Diencephalon (tissue), 1 donor: ENCODE results near the gene ZDHHC12. TPM values are rescaled to one million over a fixed set of nuclear protein-coding genes. Genes with fewer than 3 reads are reported as not detected.

Experiments used
- small RNA-seq: library from RNA; depleted of rRNA; stranded (forward); fragments of <200 nt; gene quantifications from one replicate; pipeline ENCODE3, GENCODE V24; 2014
- total RNA-seq: library from RNA; depleted of rRNA; stranded (reverse); fragments of >200 nt; gene quantifications from one replicate; pipeline ENCODE4 v1.2.3, GENCODE V29; 2014

ZDHHC12 gene, protein sequence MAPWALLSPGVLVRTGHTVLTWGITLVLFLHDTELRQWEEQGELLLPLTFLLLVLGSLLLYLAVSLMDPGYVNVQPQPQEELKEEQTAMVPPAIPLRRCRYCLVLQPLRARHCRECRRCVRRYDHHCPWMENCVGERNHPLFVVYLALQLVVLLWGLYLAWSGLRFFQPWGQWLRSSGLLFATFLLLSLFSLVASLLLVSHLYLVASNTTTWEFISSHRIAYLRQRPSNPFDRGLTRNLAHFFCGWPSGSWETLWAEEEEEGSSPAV
- 4.4 TPM for total RNA-seq

GRCh38 chr9:128723866-128724743, at the start of gene ZDHHC12:
TSS of gene ZDHHC12 (minus strand) at chr9:128724127. CDS start at chr9:128724093, 34 bp downstream.

GRCh38 chr9:128771745-128772519, 48.0 kb upstream of the ZDHHC12 start, which contains the start of gene ZER1:
TSS of gene ZER1 (minus strand) at chr9:128771927. CDS start at chr9:128755565, 16,362 bp downstream.

DNA sequence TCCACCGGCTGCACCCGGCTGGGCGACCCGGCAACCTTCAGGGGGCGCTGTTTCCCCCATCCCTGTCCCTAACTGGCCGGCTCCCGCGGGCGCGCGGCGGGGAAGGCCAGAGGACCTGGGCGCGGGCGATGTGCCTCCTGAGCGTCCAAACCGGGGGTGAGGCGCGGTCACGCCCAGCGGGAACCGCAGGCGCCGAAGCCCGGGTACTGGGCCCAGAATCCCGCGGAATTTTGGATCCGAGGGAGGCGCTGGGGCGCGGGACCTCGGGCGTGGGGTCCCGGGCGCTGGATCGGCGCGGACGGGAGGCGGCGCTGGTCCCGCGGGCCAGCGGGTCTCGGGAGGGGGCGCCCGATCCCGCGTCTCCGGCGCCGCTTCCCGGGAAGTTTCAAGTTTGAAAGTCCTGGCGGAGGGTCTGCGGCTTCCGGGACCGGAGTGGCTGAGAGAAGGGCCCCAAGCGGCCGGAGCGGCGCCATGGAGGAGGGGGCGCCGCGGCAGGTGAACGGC, 21.4 kb downstream of the ZDHHC12 start, which contains the start of gene PKN3:
TSS of gene PKN3 (plus strand) at position 59 of the 504 bp plus-strand sequence. CDS start at position 472, 413 bp downstream.

GRCh38 chr9:128688501-128689292, 35.2 kb downstream of the ZDHHC12 start, which contains the start of gene SET:
TSS of gene SET (plus strand) at chr9:128689222. CDS start at chr9:128689583, 361 bp downstream.

Small RNAs within 50 kb of the gene (small RNA-seq; reads per million reads assigned to genes)
- gene RF00017 (not detected), gene RN7SL560P (not detected)

Other genes with a start within 250 kb of the ZDHHC12 start
- gene GLE1, start 219.4 kb downstream of the ZDHHC12 start, total RNA-seq: 21.9 TPM
- gene SPTAN1, start 171.5 kb downstream of the ZDHHC12 start, total RNA-seq: 867 TPM
- gene DYNC2I2, start 67.3 kb downstream of the ZDHHC12 start, total RNA-seq: 37.8 TPM
- 418 TPM for gene SET, start 34.9 kb downstream of the ZDHHC12 start, total RNA-seq
- gene PKN3, start 21.6 kb downstream of the ZDHHC12 start, total RNA-seq: 0.92 TPM
- gene ZER1, start 47.8 kb upstream of the ZDHHC12 start, total RNA-seq: 34.8 TPM
- 13.1 TPM for gene TBC1D13, start 63.1 kb upstream of the ZDHHC12 start, total RNA-seq
- 19.8 TPM for gene ENDOG, start 94.4 kb upstream of the ZDHHC12 start, total RNA-seq
- 20.5 TPM for gene SPOUT1, start 105.7 kb upstream of the ZDHHC12 start, total RNA-seq
- gene KYAT1, start 157.8 kb upstream of the ZDHHC12 start, total RNA-seq: 9.0 TPM
- gene LRRC8A, start 158.0 kb upstream of the ZDHHC12 start, total RNA-seq: 30.9 TPM
- 2.1 TPM for gene PHYHD1, start 196.9 kb upstream of the ZDHHC12 start, total RNA-seq
- 20.5 TPM for gene DOLK, start 223.5 kb upstream of the ZDHHC12 start, total RNA-seq
- gene NUP188, start 223.6 kb upstream of the ZDHHC12 start, total RNA-seq: 33.4 TPM